WTC11 (cell line): ENCODE measurements around the gene ADCY2. TPM values are rescaled to one million over a fixed set of nuclear protein-coding genes. Genes with fewer than 3 reads are reported as not detected.
A peak's percentile ranks its signal among the peaks of the same experiment; 100 is the strongest.

Source experiments
- ATAC-seq: fragments of 200-7000 bp; cut with Tn5 transposase; 2 replicates; pipeline ENCODE4 v1.10.0; 2021; ENCODE audit warnings: mild to moderate bottlenecking, moderate library complexity
- CTCF ChIA-PET: fragments of 300-600 bp; sonication (Branson Sonifier 250); formaldehyde crosslinking; loops from one replicate; lab custom pipeline; 2021; ENCODE audit warnings: antibody characterized with exemption; lab: Charles Lee
- POLR2A ChIA-PET: fragments of 350-600 bp; sonication (Branson Sonifier 250); formaldehyde crosslinking; loops from one replicate; lab custom pipeline; 2021; ENCODE audit warnings: antibody characterized with exemption; lab: Charles Lee
- DNase-seq: peaks from one replicate; pipeline ENCODE4 v3.0.0; 2021; ENCODE audit warnings: low spot score
- H3K27ac Mint-ChIP-seq: 2 replicates; pipeline ENCODE4 v1.8.0; 2021; ENCODE audit warnings: mixed read lengths
- H3K27me3 Mint-ChIP-seq: 2 replicates; pipeline ENCODE4 v1.8.0; 2021; ENCODE audit warnings: low read depth, mild to moderate bottlenecking, moderate library complexity, mixed read lengths
- H3K36me3 Mint-ChIP-seq: 2 replicates; pipeline ENCODE4 v1.8.0; 2021; ENCODE audit warnings: mixed read lengths
- H3K4me1 Mint-ChIP-seq: 2 replicates; pipeline ENCODE4 v1.8.0; 2022; ENCODE audit warnings: mixed read lengths
- H3K4me3 Mint-ChIP-seq: 2 replicates; pipeline ENCODE4 v1.8.0; 2021; ENCODE audit warnings: mild to moderate bottlenecking, moderate library complexity, mixed read lengths
- H3K9me3 Mint-ChIP-seq: 2 replicates; pipeline ENCODE4 v1.8.0; 2021; ENCODE audit warnings: mixed read lengths
- ATF1 ChIP-seq: sonication (generic); formaldehyde crosslinking; IDR thresholded peaks from 2 replicates; pipeline ENCODE4 v1.8.1; 2023; ENCODE audit warnings: mild to moderate bottlenecking, moderate library complexity, missing genetic modification reagents
- CBFB ChIP-seq: sonication (generic); formaldehyde crosslinking; IDR thresholded peaks from 2 replicates; pipeline ENCODE4 v1.8.1; 2022; ENCODE audit warnings: mild to moderate bottlenecking, low read depth, missing genetic modification reagents
- CREB1 ChIP-seq: sonication (generic); formaldehyde crosslinking; IDR thresholded peaks from 2 replicates; pipeline ENCODE4 v1.8.0; 2023; ENCODE audit warnings: mild to moderate bottlenecking, missing genetic modification reagents
- ERG ChIP-seq: fragments of 250-450 bp; sonication (Bioruptor Pico); IDR thresholded peaks from 2 replicates; pipeline ENCODE4 v1.8.0; 2021; ENCODE audit warnings: mild to moderate bottlenecking
- ETV6 ChIP-seq: sonication (generic); formaldehyde crosslinking; IDR thresholded peaks from 2 replicates; pipeline ENCODE4 v1.8.1; 2022; ENCODE audit warnings: mild to moderate bottlenecking, missing genetic modification reagents
- GTF2I ChIP-seq: fragments of 250-450 bp; sonication (Bioruptor Pico); conservative IDR thresholded peaks from 2 replicates; pipeline ENCODE4 v1.4.0; 2021; ENCODE audit warnings: mild to moderate bottlenecking
- JAZF1 ChIP-seq: fragments of 250-450 bp; sonication (Bioruptor Pico); IDR thresholded peaks from 2 replicates; pipeline ENCODE4 v1.9.0; 2021; ENCODE audit warnings: moderate library complexity, mild to moderate bottlenecking, inconsistent platforms
- JUN ChIP-seq: sonication (generic); formaldehyde crosslinking; IDR thresholded peaks from 2 replicates; pipeline ENCODE4 v1.8.0; 2023; ENCODE audit warnings: mild to moderate bottlenecking, missing genetic modification reagents
- MYBL2 ChIP-seq: sonication (generic); formaldehyde crosslinking; IDR thresholded peaks from 2 replicates; pipeline ENCODE4 v1.8.1; 2023; ENCODE audit warnings: mild to moderate bottlenecking, moderate library complexity, missing genetic modification reagents
- NFYB ChIP-seq: sonication (generic); formaldehyde crosslinking; conservative IDR thresholded peaks from 2 replicates; pipeline ENCODE4 v1.8.0; 2022; ENCODE audit warnings: low read depth, missing genetic modification reagents
- NR1H2 ChIP-seq: sonication (generic); formaldehyde crosslinking; IDR thresholded peaks from 2 replicates; pipeline ENCODE4 v1.9.0; 2021; ENCODE audit warnings: mild to moderate bottlenecking, moderate library complexity, missing genetic modification reagents
- NR3C1 ChIP-seq: sonication (generic); formaldehyde crosslinking; conservative IDR thresholded peaks from 2 replicates; pipeline ENCODE4 v1.8.1; 2023; ENCODE audit warnings: low read depth, mild to moderate bottlenecking, missing genetic modification reagents
- PRRX2 ChIP-seq: fragments of 250-450 bp; sonication (Bioruptor Pico); IDR thresholded peaks from 2 replicates; pipeline ENCODE4 v1.8.0; 2021; ENCODE audit warnings: mild to moderate bottlenecking
- SMAD3 ChIP-seq: sonication (generic); formaldehyde crosslinking; IDR thresholded peaks from 2 replicates; pipeline ENCODE4 v1.8.0; 2022; ENCODE audit warnings: missing genetic modification reagents, mild to moderate bottlenecking, borderline replicate concordance
- ZNF138 ChIP-seq: sonication (generic); formaldehyde crosslinking; conservative IDR thresholded peaks from 2 replicates; pipeline ENCODE4 v1.8.1; 2022; ENCODE audit warnings: mild to moderate bottlenecking, moderate library complexity, missing genetic modification reagents
- ZNF232 ChIP-seq: sonication (generic); formaldehyde crosslinking; IDR thresholded peaks from 2 replicates; pipeline ENCODE4 v1.8.0; 2022; ENCODE audit warnings: mild to moderate bottlenecking, missing genetic modification reagents
- total RNA-seq: library from RNA; stranded (reverse); gene quantifications from 3 replicates; pipeline ENCODE4 v1.2.3, GENCODE V29; 2021
- TF ChIP-seq, protein P1 (sequence below): sonication (generic); formaldehyde crosslinking; IDR thresholded peaks from 2 replicates; pipeline ENCODE4 v1.8.1; 2022; ENCODE audit warnings: mild to moderate bottlenecking, moderate library complexity, missing genetic modification reagents
- TF ChIP-seq, protein P2 (sequence below): sonication (generic); formaldehyde crosslinking; IDR thresholded peaks from 2 replicates; pipeline ENCODE4 v1.8.0; 2022; ENCODE audit warnings: mild to moderate bottlenecking, missing genetic modification reagents
- TF ChIP-seq, protein P3 (sequence below): sonication (generic); formaldehyde crosslinking; IDR thresholded peaks from 2 replicates; pipeline ENCODE4 v1.8.1; 2023; ENCODE audit warnings: mild to moderate bottlenecking, missing genetic modification reagents, moderate library complexity

The ADCY2 gene
- total RNA-seq, 1 experiment from 2014 or later: 142 TPM

DNA sequence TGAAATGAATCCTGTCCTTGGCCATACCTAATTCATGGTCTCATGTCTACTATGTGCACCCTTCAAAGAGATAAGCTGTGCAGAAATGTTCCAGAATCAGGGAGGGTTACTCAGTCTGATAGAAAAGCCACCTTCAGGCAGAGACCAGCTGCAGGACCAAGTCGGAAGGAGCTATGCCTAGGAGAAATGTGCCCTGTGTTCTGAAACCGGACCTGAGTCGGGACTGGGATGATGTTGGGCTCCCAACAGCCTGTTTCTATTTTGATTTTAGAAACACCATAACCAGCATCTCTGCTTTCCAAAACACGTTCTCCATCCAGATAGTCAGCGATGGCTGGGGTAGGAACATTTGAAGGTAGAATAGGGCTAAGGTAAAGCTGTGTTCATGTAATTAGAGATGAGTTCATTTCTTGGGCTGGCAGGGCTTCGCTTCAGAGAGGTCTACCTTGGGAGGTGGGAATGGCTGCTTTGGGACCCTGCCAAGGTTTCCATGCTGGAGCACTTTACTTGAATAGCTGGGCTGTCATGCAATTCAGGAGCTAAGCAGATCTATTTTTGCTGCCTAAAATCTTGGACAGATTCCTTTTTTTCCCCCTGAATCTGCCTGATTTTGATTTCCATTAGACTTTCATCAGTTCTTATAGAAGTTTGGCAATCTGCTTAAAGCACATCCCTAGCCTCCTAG, 2.8 kb downstream of the ADCY2 start (continued):
- TF ChIP-seq, protein P1, sequence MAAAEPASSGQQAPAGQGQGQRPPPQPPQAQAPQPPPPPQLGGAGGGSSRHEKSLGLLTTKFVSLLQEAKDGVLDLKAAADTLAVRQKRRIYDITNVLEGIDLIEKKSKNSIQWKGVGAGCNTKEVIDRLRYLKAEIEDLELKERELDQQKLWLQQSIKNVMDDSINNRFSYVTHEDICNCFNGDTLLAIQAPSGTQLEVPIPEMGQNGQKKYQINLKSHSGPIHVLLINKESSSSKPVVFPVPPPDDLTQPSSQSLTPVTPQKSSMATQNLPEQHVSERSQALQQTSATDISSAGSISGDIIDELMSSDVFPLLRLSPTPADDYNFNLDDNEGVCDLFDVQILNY (CRISPR knock-in tag): no peak
- TF ChIP-seq NR1H2 (CRISPR knock-in tag) (no peak), ATF1 (CRISPR knock-in tag) (no peak), MYBL2 (CRISPR knock-in tag) (no peak), CREB1 (CRISPR knock-in tag) (no peak), ERG (CRISPR knock-in tag) (no peak), GTF2I (no peak), ZNF232 (CRISPR knock-in tag) (no peak), NR3C1 (no peak)

GRCh38 chr5:7405277-7405676, 9.3 kb downstream of the ADCY2 start:
- H3K4me3 Mint-ChIP-seq: no peak overlapping the region
- H3K27ac Mint-ChIP-seq: 0 out of 2 replicates have a peak overlapping the region, but pooled peaks have one; percentile 33
- ChIA-PET POLR2A (no interaction called here), CTCF (interaction anchor here (1.1 to 1.3 kb wide), 2 partner anchors 11 to 114 kb away, joined by 4 to 6 read pairs; no protein-coding TSS in a partner anchor)
- ATAC-seq (no peak), DNase-seq (no peak)
- peaks cover 70% of the 10 kb centered on the region for H3K4me1 Mint-ChIP-seq
- peaks cover 42% of the 10 kb centered on the region for H3K36me3 Mint-ChIP-seq
- H3K27me3 Mint-ChIP-seq: no peaks in the 10 kb centered on the region
- H3K9me3 Mint-ChIP-seq: no peaks in the 10 kb centered on the region
- no peak for TF ChIP-seq ETV6 (CRISPR knock-in tag)
- TF ChIP-seq ZNF138: no peak
- TF ChIP-seq NFYB (CRISPR knock-in tag): no peak
- no peak for TF ChIP-seq JAZF1 (CRISPR knock-in tag)
- TF ChIP-seq, protein P2, sequence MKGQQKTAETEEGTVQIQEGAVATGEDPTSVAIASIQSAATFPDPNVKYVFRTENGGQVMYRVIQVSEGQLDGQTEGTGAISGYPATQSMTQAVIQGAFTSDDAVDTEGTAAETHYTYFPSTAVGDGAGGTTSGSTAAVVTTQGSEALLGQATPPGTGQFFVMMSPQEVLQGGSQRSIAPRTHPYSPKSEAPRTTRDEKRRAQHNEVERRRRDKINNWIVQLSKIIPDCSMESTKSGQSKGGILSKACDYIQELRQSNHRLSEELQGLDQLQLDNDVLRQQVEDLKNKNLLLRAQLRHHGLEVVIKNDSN (CRISPR knock-in tag): no peak
- TF ChIP-seq, protein P1 (CRISPR knock-in tag): no peak
- TF ChIP-seq CREB1 (CRISPR knock-in tag): no peak
- TF ChIP-seq, protein P3, sequence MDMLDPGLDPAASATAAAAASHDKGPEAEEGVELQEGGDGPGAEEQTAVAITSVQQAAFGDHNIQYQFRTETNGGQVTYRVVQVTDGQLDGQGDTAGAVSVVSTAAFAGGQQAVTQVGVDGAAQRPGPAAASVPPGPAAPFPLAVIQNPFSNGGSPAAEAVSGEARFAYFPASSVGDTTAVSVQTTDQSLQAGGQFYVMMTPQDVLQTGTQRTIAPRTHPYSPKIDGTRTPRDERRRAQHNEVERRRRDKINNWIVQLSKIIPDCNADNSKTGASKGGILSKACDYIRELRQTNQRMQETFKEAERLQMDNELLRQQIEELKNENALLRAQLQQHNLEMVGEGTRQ (CRISPR knock-in tag): no peak
- TF ChIP-seq SMAD3 (CRISPR knock-in tag): no peak
- no peak for TF ChIP-seq PRRX2 (CRISPR knock-in tag)
- TF ChIP-seq, all 79 proteins: peak for 0

GRCh38 chr5:7410936-7411511, 15.1 kb downstream of the ADCY2 start:
- H3K4me1 Mint-ChIP-seq: peaks cover 58% of the 10 kb centered on the region
- ChIA-PET CTCF (interaction anchor here (0.8 to 1.3 kb wide), 4 partner anchors 10 to 332 kb away, joined by 3 to 4 read pairs (median 3); no protein-coding TSS in a partner anchor), POLR2A (interaction anchor here (1.4 kb wide), 1 partner anchor 16 kb away, joined by 3 read pairs; no protein-coding TSS in a partner anchor)
- H3K36me3 Mint-ChIP-seq: peaks cover 45% of the 10 kb centered on the region
- H3K9me3 Mint-ChIP-seq: no peaks in the 10 kb centered on the region
- ATAC-seq: peak; percentile 46
- no peak for DNase-seq
- no peak overlapping the region for H3K4me3 Mint-ChIP-seq
- H3K27me3 Mint-ChIP-seq: no peaks in the 10 kb centered on the region
- TF ChIP-seq CREB1 (CRISPR knock-in tag) (no peak), CBFB (CRISPR knock-in tag) (no peak), ETV6 (CRISPR knock-in tag) (0 out of 2 replicates have a peak, but pooled peaks have one; percentile 31), JUN (CRISPR knock-in tag) (no peak)
- H3K27ac Mint-ChIP-seq: peak overlapping the region; percentile 90
